BE2C (cell line): ENCODE measurements around the gene NSMCE4A.
"Not testable (repeated sequence)": the region's sequence is repeated elsewhere in the genome, so short reads cannot be mapped to it uniquely, and the experiment has no call there.

Experiments used
- DNase-seq: peaks from one replicate; pipeline ENCODE4 v3.0.0-alpha.2; 2020
- H3K27me3 ChIP-seq: fragments of 250-450 bp; sonication (Bioruptor Pico); 2 replicates; pipeline ENCODE4 v1.5.1; 2020; ENCODE audit warnings: mild to moderate bottlenecking
- H3K36me3 ChIP-seq: fragments of 250-450 bp; sonication (Bioruptor Pico); 2 replicates; pipeline ENCODE4 v1.5.1; 2020; ENCODE audit warnings: mild to moderate bottlenecking
- H3K4me1 ChIP-seq: fragments of 250-450 bp; sonication (Bioruptor Pico); 2 replicates; pipeline ENCODE4 v1.5.1; 2020
- H3K4me3 ChIP-seq: 2 replicates; pipeline ENCODE4 v1.5.1; 2011; ENCODE audit warnings: low read depth, low read length
- H3K9me3 ChIP-seq: fragments of 250-450 bp; sonication (Bioruptor Pico); 2 replicates; pipeline ENCODE4 v1.5.1; 2020
- CTCF ChIP-seq: IDR thresholded peaks from 2 replicates; pipeline ENCODE4 v1.5.1; 2012; ENCODE audit warnings: mild to moderate bottlenecking, low read depth, low read length

The NSMCE4A gene

GRCh38 chr10:121926671-121927317 lies 48.2 kb downstream of the NSMCE4A start:
- peaks cover 12% of the 10 kb centered on the region for H3K4me1 ChIP-seq
- H3K36me3 ChIP-seq: peaks cover 8% of the 10 kb centered on the region
- no peaks in the 10 kb centered on the region for H3K9me3 ChIP-seq
- no peaks in the 10 kb centered on the region for H3K27me3 ChIP-seq
- H3K4me3 ChIP-seq: peak overlapping the region; percentile 84
- no peak for TF ChIP-seq CTCF
- DNase-seq: no peak

GRCh38 chr10:121926157-121926556 lies 48.9 kb downstream of the NSMCE4A start:
- no peak for TF ChIP-seq CTCF
- no peaks in the 10 kb centered on the region for H3K9me3 ChIP-seq
- peaks cover 8% of the 10 kb centered on the region for H3K36me3 ChIP-seq
- no peaks in the 10 kb centered on the region for H3K27me3 ChIP-seq
- peak overlapping the region; percentile 84 for H3K4me3 ChIP-seq
- no peak for DNase-seq
- H3K4me1 ChIP-seq: peaks cover 15% of the 10 kb centered on the region

- peaks cover 19% of the 10 kb centered on the region for H3K4me1 ChIP-seq
- no peak overlapping the region; the same call in 1 of the 2 replicates for H3K4me3 ChIP-seq
- peaks cover 20% of the 10 kb centered on the region for H3K36me3 ChIP-seq
- TF ChIP-seq CTCF: no peak
- H3K27me3 ChIP-seq: no peaks in the 10 kb centered on the region
- peak; percentile 63 for DNase-seq
- no peaks in the 10 kb centered on the region for H3K9me3 ChIP-seq
Measured at GRCh38 chr10:121921238-121921931, 53.6 kb downstream of the NSMCE4A start.

- no peak for DNase-seq
- Histone ChIP-seq H3K9me3 (no peaks in the 10 kb centered on the region), H3K36me3 (peaks cover 20% of the 10 kb centered on the region), H3K4me1 (peaks cover 19% of the 10 kb centered on the region), H3K4me3 (no peak overlapping the region), H3K27me3 (no peaks in the 10 kb centered on the region)
- no peak for TF ChIP-seq CTCF
Measured at GRCh38 chr10:121919666-121920065, 55.4 kb downstream of the NSMCE4A start.

- not testable (repeated sequence) for H3K9me3 ChIP-seq, DNase-seq, H3K27me3 ChIP-seq, H3K4me3 ChIP-seq
- peaks cover 19% of the 10 kb centered on the region for H3K4me1 ChIP-seq
- H3K36me3 ChIP-seq: peaks cover 20% of the 10 kb centered on the region
Measured at GRCh38 chr10:121918800-121919199, 56.2 kb downstream of the NSMCE4A start.

GRCh38 chr10:121914661-121915060 lies 60.4 kb downstream of the NSMCE4A start:
- no peak overlapping the region for H3K4me3 ChIP-seq
- no peak for TF ChIP-seq CTCF
- H3K4me1 ChIP-seq: no peaks in the 10 kb centered on the region
- no peaks in the 10 kb centered on the region for H3K9me3 ChIP-seq
- no peaks in the 10 kb centered on the region for H3K27me3 ChIP-seq
- no peak for DNase-seq
- H3K36me3 ChIP-seq: peaks cover 10% of the 10 kb centered on the region
